Measurements from ENCODE around the gene SCG3.

Gene SCG3

DNA sequence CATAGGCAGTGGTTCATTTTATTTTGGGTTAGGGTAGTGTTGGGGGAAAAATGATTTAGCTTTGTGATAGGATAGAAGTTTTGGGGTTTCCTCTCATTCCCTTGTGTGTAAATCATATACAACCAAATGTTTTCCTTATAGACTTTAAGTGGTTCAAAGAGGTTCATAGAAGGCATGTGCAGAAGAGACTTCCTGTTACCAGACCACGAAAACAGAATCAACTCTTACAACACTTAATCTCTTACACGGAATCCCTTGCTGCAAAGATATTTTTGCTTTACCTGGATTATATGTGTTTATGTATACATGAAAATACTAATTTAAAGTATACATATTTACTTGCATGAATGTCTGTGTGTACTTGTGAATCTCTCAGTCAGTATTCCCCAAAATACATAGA is 73.0 kb downstream of the SCG3 start:
- H3K36me3 ChIP-seq: no peaks in the 10 kb centered on the region
- no peak overlapping the region for H3K4me3 ChIP-seq (ENCODE audit: low read depth, low read length)
- TF ChIP-seq, protein P1, sequence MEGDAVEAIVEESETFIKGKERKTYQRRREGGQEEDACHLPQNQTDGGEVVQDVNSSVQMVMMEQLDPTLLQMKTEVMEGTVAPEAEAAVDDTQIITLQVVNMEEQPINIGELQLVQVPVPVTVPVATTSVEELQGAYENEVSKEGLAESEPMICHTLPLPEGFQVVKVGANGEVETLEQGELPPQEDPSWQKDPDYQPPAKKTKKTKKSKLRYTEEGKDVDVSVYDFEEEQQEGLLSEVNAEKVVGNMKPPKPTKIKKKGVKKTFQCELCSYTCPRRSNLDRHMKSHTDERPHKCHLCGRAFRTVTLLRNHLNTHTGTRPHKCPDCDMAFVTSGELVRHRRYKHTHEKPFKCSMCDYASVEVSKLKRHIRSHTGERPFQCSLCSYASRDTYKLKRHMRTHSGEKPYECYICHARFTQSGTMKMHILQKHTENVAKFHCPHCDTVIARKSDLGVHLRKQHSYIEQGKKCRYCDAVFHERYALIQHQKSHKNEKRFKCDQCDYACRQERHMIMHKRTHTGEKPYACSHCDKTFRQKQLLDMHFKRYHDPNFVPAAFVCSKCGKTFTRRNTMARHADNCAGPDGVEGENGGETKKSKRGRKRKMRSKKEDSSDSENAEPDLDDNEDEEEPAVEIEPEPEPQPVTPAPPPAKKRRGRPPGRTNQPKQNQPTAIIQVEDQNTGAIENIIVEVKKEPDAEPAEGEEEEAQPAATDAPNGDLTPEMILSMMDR (IDR thresholded peaks at IDR 0.05; ENCODE audit: low read depth, low read length): no peak
- DNase-seq: no peak
- H3K27ac ChIP-seq: no peak overlapping the region
- no peaks in the 10 kb centered on the region for H3K27me3 ChIP-seq (ENCODE audit: insufficient read depth, low read depth, severe bottlenecking)
- H3K9me3 ChIP-seq (ENCODE audit: severe bottlenecking): no peaks in the 10 kb centered on the region

DNA sequence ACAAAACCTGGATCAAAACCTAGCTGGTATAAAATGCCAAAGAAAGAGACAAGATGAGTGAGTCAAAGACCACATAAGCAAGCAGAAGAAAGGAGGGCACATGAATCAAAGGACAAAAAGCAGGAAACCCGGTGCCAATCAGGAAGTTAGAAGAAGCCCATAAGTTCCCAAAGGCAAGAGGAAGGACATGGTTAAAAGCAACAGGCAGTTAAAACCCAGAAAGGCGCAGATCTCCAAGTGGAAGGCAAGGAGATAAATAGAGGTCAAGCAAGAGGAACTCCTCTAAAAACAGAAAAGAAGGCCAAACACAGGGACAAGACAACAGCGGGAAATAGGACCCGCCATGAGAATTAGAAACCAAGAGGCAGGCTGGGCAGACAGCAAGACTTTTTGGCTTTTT is 74.5 kb downstream of the SCG3 start:
- no peak for DNase-seq
- Histone ChIP-seq H3K36me3 (no peaks in the 10 kb centered on the region), H3K27ac (no peak overlapping the region), H3K9me3 (ENCODE audit: severe bottlenecking) (no peaks in the 10 kb centered on the region), H3K4me3 (ENCODE audit: low read depth, low read length) (no peak overlapping the region), H3K27me3 (ENCODE audit: insufficient read depth, low read depth, severe bottlenecking) (no peaks in the 10 kb centered on the region)
- TF ChIP-seq, protein P1 (IDR thresholded peaks at IDR 0.05; ENCODE audit: low read depth, low read length): no peak

GRCh38 chr15:51756482-51756881 is 75.2 kb downstream of the SCG3 start:
- no peaks in the 10 kb centered on the region for H3K9me3 ChIP-seq (ENCODE audit: severe bottlenecking)
- H3K27ac ChIP-seq: no peak overlapping the region
- H3K27me3 ChIP-seq (ENCODE audit: insufficient read depth, low read depth, severe bottlenecking): no peaks in the 10 kb centered on the region
- H3K4me3 ChIP-seq (ENCODE audit: low read depth, low read length): no peak overlapping the region
- TF ChIP-seq, protein P1 (IDR thresholded peaks at IDR 0.05; ENCODE audit: low read depth, low read length): no peak
- H3K36me3 ChIP-seq: no peaks in the 10 kb centered on the region
- no peak for DNase-seq

GRCh38 chr15:51757450-51757849 is 76.1 kb downstream of the SCG3 start:
- no peak for DNase-seq
- no peaks in the 10 kb centered on the region for H3K36me3 ChIP-seq
- H3K27me3 ChIP-seq (ENCODE audit: insufficient read depth, low read depth, severe bottlenecking): no peaks in the 10 kb centered on the region
- no peaks in the 10 kb centered on the region for H3K9me3 ChIP-seq (ENCODE audit: severe bottlenecking)
- TF ChIP-seq, protein P1 (IDR thresholded peaks at IDR 0.05; ENCODE audit: low read depth, low read length): no peak
- H3K27ac ChIP-seq: no peak overlapping the region
- H3K4me3 ChIP-seq (ENCODE audit: low read depth, low read length): no peak overlapping the region

DNA sequence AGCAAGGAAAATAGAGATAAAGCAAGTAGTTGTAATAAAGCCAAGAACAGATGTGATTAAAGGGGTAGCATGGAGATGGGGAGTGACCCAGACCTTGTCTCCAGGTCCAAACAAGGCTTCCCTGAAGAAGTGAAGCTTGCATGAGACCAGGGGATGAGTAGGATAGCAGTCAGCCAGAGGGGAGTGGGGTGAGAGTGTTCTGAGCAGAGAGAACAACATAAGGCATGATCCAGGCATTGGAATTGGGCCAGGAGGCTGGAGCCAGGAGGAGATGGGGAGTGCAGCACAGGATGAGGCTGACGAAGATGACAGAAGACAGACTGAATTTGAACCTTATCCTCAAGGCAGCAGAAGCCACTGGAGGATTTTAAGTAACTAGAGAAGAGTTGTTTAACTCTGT is 77.3 kb downstream of the SCG3 start:
- DNase-seq: no peak
- TF ChIP-seq, protein P1 (IDR thresholded peaks at IDR 0.05; ENCODE audit: low read depth, low read length): no peak
- no peaks in the 10 kb centered on the region for H3K36me3 ChIP-seq
- no peak overlapping the region for H3K4me3 ChIP-seq (ENCODE audit: low read depth, low read length)
- no peak overlapping the region for H3K27ac ChIP-seq
- H3K27me3 ChIP-seq (ENCODE audit: insufficient read depth, low read depth, severe bottlenecking): no peaks in the 10 kb centered on the region
- H3K9me3 ChIP-seq (ENCODE audit: severe bottlenecking): no peaks in the 10 kb centered on the region

- no peaks in the 10 kb centered on the region for H3K9me3 ChIP-seq (ENCODE audit: severe bottlenecking)
- no peak overlapping the region for H3K27ac ChIP-seq
- H3K36me3 ChIP-seq: no peaks in the 10 kb centered on the region
- peak; percentile 16 for DNase-seq
- no peaks in the 10 kb centered on the region for H3K27me3 ChIP-seq (ENCODE audit: insufficient read depth, low read depth, severe bottlenecking)
- H3K4me3 ChIP-seq (ENCODE audit: low read depth, low read length): no peak overlapping the region
- TF ChIP-seq, protein P1 (IDR thresholded peaks at IDR 0.05; ENCODE audit: low read depth, low read length): peak; percentile 45
Measured at GRCh38 chr15:51759557-51760070, 78.3 kb downstream of the SCG3 start.
